Esophagus squamous epithelium (tissue), 4 donors: Measurements from ENCODE around the gene UPP2.

ENCODE experiments used
- POLR2A ChIP-seq, 4 donors: fragments of 450-650 bp; IDR thresholded peaks; one replicate each; pipeline ENCODE4 v1.6.1; 2017; ENCODE audit warnings: antibody characterized with exemption in 4 of 4, mild to moderate bottlenecking in 4 of 4, moderate library complexity in 3 of 4
- TF ChIP-seq, protein P1 (sequence below), 6 experiments: fragments of 450-650 bp in 4 of 6; fragments of 200-600 bp in 2 of 6; sonication (generic) in 2 of 6; IDR thresholded peaks; one replicate each; pipeline ENCODE4 v1.5.1; 2016 to 2019; ENCODE audit warnings: antibody characterized with exemption in 6 of 6, mild to moderate bottlenecking in 4 of 6, moderate library complexity in 4 of 6

DNA sequence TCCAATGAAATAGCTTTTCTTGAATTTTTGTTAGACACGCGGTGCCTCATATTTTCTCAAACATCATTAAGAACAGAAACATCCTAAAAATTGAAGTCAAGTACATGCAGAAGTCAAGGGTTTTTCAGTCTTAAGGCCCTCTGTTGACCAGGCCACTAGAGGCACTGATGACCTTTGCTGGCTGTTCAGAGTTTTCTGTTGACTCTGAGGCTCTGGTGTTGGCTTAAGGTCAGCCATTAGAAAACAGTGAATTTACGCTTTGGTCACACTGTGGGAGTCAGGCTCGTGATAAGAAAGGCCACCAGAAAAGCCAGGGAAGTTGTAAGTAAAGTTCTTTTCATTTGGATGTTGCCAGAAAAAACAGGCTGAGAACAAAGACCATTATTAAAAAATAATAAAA lies 5.8 kb upstream of the UPP2 start:
- TF ChIP-seq POLR2A (IDR thresholded peaks at IDR 0.05), result no peak
- TF ChIP-seq, protein P1, sequence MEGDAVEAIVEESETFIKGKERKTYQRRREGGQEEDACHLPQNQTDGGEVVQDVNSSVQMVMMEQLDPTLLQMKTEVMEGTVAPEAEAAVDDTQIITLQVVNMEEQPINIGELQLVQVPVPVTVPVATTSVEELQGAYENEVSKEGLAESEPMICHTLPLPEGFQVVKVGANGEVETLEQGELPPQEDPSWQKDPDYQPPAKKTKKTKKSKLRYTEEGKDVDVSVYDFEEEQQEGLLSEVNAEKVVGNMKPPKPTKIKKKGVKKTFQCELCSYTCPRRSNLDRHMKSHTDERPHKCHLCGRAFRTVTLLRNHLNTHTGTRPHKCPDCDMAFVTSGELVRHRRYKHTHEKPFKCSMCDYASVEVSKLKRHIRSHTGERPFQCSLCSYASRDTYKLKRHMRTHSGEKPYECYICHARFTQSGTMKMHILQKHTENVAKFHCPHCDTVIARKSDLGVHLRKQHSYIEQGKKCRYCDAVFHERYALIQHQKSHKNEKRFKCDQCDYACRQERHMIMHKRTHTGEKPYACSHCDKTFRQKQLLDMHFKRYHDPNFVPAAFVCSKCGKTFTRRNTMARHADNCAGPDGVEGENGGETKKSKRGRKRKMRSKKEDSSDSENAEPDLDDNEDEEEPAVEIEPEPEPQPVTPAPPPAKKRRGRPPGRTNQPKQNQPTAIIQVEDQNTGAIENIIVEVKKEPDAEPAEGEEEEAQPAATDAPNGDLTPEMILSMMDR (IDR thresholded peaks at IDR 0.05), result no peak
